Activated T-cell treated with anti-CD3 and anti-CD28 coated beads, Interleukin-2, amount 50 U/mL, for 72 hours (primary cell): ENCODE data around the gene ZNF207. TPM values are rescaled to one million over a fixed set of nuclear protein-coding genes. Genes with fewer than 3 reads are reported as not detected.
"Not testable (repeated sequence)": the region's sequence is repeated elsewhere in the genome, so short reads cannot be mapped to it uniquely, and the experiment has no call there.

Experiments
- ATAC-seq, 2 donors: fragments of 150-1000 bp; cut with Tn5 transposase; replicated peaks in 1 of 2; 2 replicates each; pipeline ENCODE4 v1.10.0; 2021; ENCODE audit warnings: moderate library complexity in 2 of 2, mild to moderate bottlenecking in 1 of 2
- DNase-seq, 2 donors: peaks; one replicate each; pipeline ENCODE4 v3.0.0; 2021 to 2022; ENCODE audit warnings: mixed read lengths in 1 of 2
- H3K27ac Mint-ChIP-seq: one replicate; pipeline ENCODE4 v1.8.0; 2022; ENCODE audit warnings: mild to moderate bottlenecking, moderate library complexity, mixed read lengths
- H3K27me3 Mint-ChIP-seq: one replicate; pipeline ENCODE4 v1.8.0; 2022; ENCODE audit warnings: low read depth, mixed read lengths
- H3K36me3 Mint-ChIP-seq, 2 donors: one replicate each; pipeline ENCODE4 v1.8.0; 2022; ENCODE audit warnings: mixed read lengths in 2 of 2, mild to moderate bottlenecking in 1 of 2; ENCODE audit not compliant: insufficient read depth in 2 of 2
- H3K4me1 Mint-ChIP-seq: one replicate; pipeline ENCODE4 v1.8.0; 2022; ENCODE audit warnings: low read depth, mixed read lengths
- H3K4me3 Mint-ChIP-seq, 2 donors: one replicate each; pipeline ENCODE4 v1.8.0; 2022; ENCODE audit warnings: mild to moderate bottlenecking in 2 of 2, mixed read lengths in 2 of 2, moderate library complexity in 2 of 2
- H3K9me3 Mint-ChIP-seq, 2 donors: one replicate each; pipeline ENCODE4 v1.8.0; 2022; ENCODE audit warnings: mixed read lengths in 2 of 2
- total RNA-seq, 2 donors: library from RNA; stranded (reverse); gene quantifications; one replicate each; pipeline ENCODE4 v1.2.3, GENCODE V29; 2022

The ZNF207 gene
- total RNA-seq, 2 donors from 2014 or later: 181 to 188 TPM

GRCh38 chr17:32382526-32383223 is 32.7 kb downstream of the ZNF207 start:
- no peak for ATAC-seq
- no peak for DNase-seq
- Mint-ChIP-seq H3K27ac (no peak overlapping the region), H3K36me3 (peaks cover 4 to 28% of the 10 kb centered on the region in 2 donors), H3K4me3 (no peak overlapping the region), H3K9me3 (no peaks in the 10 kb centered on the region), H3K4me1 (peaks cover 11% of the 10 kb centered on the region), H3K27me3 (no peaks in the 10 kb centered on the region)

GRCh38 chr17:32383926-32384434 is 34.0 kb downstream of the ZNF207 start:
- H3K4me1 Mint-ChIP-seq: peaks cover 11% of the 10 kb centered on the region
- H3K27ac Mint-ChIP-seq: no peak overlapping the region
- no peak for DNase-seq
- no peaks in the 10 kb centered on the region for H3K9me3 Mint-ChIP-seq
- H3K4me3 Mint-ChIP-seq: no peak overlapping the region
- peaks cover 4 to 21% of the 10 kb centered on the region in 2 donors for H3K36me3 Mint-ChIP-seq
- ATAC-seq: no peak
- no peaks in the 10 kb centered on the region for H3K27me3 Mint-ChIP-seq

DNA sequence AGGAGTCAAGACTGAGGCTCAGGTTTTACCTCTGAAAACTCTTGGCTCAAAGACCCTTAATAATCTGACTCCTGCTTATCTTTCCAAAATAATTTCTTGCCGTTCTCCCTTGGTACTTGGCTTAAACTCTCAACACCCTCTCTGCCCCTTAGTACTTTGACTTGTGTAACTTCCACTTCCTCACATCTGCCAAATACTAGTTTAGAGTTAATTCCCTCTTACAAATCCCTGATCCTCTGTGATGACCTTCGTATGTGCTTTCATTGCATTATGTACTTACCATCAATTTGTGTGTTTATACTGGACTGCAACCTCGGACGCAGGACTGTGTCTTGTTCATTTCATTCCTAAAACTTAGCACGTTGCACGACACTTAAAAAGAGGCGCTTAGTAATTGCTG is 35.2 kb downstream of the ZNF207 start:
- ATAC-seq (no peak), DNase-seq (no peak)
- peaks cover 4 to 18% of the 10 kb centered on the region in 2 donors for H3K36me3 Mint-ChIP-seq
- no peak overlapping the region for H3K27ac Mint-ChIP-seq
- peaks cover 11% of the 10 kb centered on the region for H3K4me1 Mint-ChIP-seq
- no peaks in the 10 kb centered on the region for H3K9me3 Mint-ChIP-seq
- H3K27me3 Mint-ChIP-seq: no peaks in the 10 kb centered on the region
- H3K4me3 Mint-ChIP-seq: no peak overlapping the region

GRCh38 chr17:32385971-32386370 is 36.0 kb downstream of the ZNF207 start:
- peak overlapping the region; percentile 32 for H3K27ac Mint-ChIP-seq
- peaks cover 11% of the 10 kb centered on the region for H3K4me1 Mint-ChIP-seq
- H3K27me3 Mint-ChIP-seq: no peaks in the 10 kb centered on the region
- ATAC-seq (no peak), DNase-seq (no peak)
- H3K4me3 Mint-ChIP-seq: no peak overlapping the region
- H3K9me3 Mint-ChIP-seq: no peaks in the 10 kb centered on the region
- peaks cover 4 to 10% of the 10 kb centered on the region in 2 donors for H3K36me3 Mint-ChIP-seq

DNA sequence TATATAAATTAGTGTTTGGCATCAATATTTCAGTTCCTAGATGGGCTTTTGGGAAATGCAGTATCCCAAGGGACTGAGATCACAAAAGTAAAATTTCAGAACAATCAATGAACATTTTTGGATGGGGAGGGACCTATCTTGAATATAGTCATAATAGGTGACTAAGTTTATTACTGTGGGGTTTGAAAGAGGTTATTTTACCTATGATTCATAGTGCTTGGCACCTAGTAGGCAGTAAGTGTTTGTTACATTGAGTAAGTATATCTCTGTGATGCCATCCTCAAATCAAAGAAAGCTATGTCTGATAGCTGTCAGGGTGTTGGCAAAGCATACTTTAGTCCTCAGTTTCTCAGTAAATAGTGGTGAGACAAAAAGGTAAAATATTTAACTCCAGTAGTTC is 36.9 kb downstream of the ZNF207 start:
- no peak overlapping the region for H3K4me3 Mint-ChIP-seq
- ATAC-seq: peak; percentile 61 to 66
- H3K4me1 Mint-ChIP-seq: peaks cover 11% of the 10 kb centered on the region
- peaks cover 4 to 9% of the 10 kb centered on the region in 2 donors for H3K36me3 Mint-ChIP-seq
- DNase-seq: no peak
- no peaks in the 10 kb centered on the region for H3K9me3 Mint-ChIP-seq
- peak overlapping the region; percentile 10 for H3K27ac Mint-ChIP-seq
- no peaks in the 10 kb centered on the region for H3K27me3 Mint-ChIP-seq

DNA sequence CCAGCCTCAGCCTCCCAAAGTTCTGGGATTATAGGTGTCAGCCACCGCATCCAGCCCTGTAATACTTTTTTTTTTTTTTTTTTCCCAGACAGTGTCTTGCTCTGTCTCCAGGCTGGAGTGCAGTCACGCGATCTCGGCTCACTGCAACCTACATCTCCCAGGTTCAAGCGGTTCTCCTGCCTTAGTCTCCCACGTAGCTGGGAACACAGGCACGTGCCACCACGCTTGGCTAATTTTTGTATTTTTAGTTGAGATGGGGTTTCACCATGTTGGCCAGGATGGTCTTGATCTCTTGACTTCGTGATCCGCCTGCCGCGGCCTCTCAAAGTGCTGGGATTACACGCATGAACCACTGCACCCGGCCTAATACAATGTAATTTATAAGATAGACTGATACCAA is 38.2 kb downstream of the ZNF207 start:
- H3K9me3 Mint-ChIP-seq: not testable (repeated sequence)

GRCh38 chr17:32388613-32389459 is 38.9 kb downstream of the ZNF207 start:
- Mint-ChIP-seq H3K36me3 (peaks cover 4% of the 10 kb centered on the region in 2 donors), H3K27me3 (no peaks in the 10 kb centered on the region), H3K4me1 (peaks cover 6% of the 10 kb centered on the region), H3K27ac (peak overlapping the region; percentile 24), H3K4me3 (no peak overlapping the region), H3K9me3 (no peaks in the 10 kb centered on the region)
- ATAC-seq (no peak), DNase-seq (no peak)

More for the DNA sequence above, 38.2 kb downstream of the ZNF207 start:
- not testable (repeated sequence) for ATAC-seq, DNase-seq, H3K4me3 Mint-ChIP-seq, H3K4me1 Mint-ChIP-seq, H3K27me3 Mint-ChIP-seq, H3K36me3 Mint-ChIP-seq, H3K27ac Mint-ChIP-seq

DNA sequence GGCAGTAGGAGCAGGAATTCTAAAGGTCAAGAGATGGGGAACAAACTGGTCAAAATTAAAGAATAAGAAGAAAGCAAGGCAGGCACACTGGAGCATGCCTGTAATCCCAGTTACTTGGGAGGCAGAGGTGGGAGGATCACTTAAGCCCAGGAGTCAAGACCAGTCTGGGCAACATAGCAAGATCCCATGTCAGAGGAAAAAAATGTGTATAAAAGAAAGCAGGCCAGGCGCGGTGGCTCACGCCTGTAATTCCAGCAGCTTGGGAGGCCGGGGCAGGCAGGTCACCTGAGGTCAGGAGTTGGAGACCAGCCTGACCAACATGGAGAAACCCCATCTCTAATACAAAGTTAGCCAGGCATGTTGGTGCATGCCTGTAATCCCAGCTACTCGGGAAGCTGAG is 43.9 kb downstream of the ZNF207 start:
- H3K9me3 Mint-ChIP-seq: no peaks in the 10 kb centered on the region
- H3K4me1 Mint-ChIP-seq: no peaks in the 10 kb centered on the region
- DNase-seq: no peak
- no peak for ATAC-seq
- no peaks in the 10 kb centered on the region for H3K27me3 Mint-ChIP-seq
- no peak overlapping the region for H3K27ac Mint-ChIP-seq
- H3K4me3 Mint-ChIP-seq: no peak overlapping the region
- peaks cover 2 to 4% of the 10 kb centered on the region in 2 donors for H3K36me3 Mint-ChIP-seq

- ATAC-seq: no peak
- Mint-ChIP-seq H3K4me1 (no peaks in the 10 kb centered on the region), H3K27me3 (no peaks in the 10 kb centered on the region), H3K36me3 (peaks cover 2 to 4% of the 10 kb centered on the region in 2 donors), H3K4me3 (no peak overlapping the region), H3K9me3 (no peaks in the 10 kb centered on the region), H3K27ac (no peak overlapping the region)
- DNase-seq: no peak
These were observed 46.4 kb downstream of the ZNF207 start for GRCh38 chr17:32396343-32396742.

- H3K4me1 Mint-ChIP-seq: peaks cover 5% of the 10 kb centered on the region
- no peaks in the 10 kb centered on the region for H3K27me3 Mint-ChIP-seq
- H3K27ac Mint-ChIP-seq: peak overlapping the region; percentile 92
- H3K4me3 Mint-ChIP-seq: no peak overlapping the region
- H3K9me3 Mint-ChIP-seq: no peaks in the 10 kb centered on the region
- DNase-seq (no peak), ATAC-seq (no peak)
- peaks cover 0 to 2% of the 10 kb centered on the region in 2 donors for H3K36me3 Mint-ChIP-seq
These were observed 49.0 kb downstream of the ZNF207 start for GRCh38 chr17:32398946-32399345.

DNA sequence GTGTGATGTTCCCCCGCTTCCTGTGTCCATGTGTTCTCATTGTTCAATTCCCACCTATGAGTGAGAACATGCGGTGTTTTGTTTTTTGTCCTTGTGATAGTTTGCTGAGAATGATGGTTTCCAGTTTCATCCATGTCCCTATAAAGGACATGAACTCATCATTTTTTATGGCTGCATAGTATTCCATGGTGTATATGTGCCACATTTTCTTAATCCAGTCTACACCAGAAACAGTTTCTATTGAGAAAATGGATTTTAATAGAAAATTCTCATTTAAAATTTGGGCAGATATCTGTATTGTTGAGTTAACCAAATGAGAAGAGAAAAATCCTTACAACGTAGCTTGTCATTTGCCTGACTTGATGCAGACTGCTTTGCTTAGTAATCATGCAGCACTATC is 60.1 kb downstream of the ZNF207 start:
- H3K36me3 Mint-ChIP-seq, H3K4me3 Mint-ChIP-seq, DNase-seq, H3K4me1 Mint-ChIP-seq, ATAC-seq, H3K27me3 Mint-ChIP-seq, H3K27ac Mint-ChIP-seq, H3K9me3 Mint-ChIP-seq: not testable (repeated sequence)

GRCh38 chr17:32426894-32427293 is 76.9 kb downstream of the ZNF207 start:
- Mint-ChIP-seq H3K4me3 (no peak overlapping the region), H3K4me1 (no peaks in the 10 kb centered on the region), H3K9me3 (peaks cover 7 to 11% of the 10 kb centered on the region in 2 donors), H3K27ac (no peak overlapping the region), H3K36me3 (peaks cover 9% of the 10 kb centered on the region in 2 donors), H3K27me3 (no peaks in the 10 kb centered on the region)
- ATAC-seq (no peak), DNase-seq (no peak)

DNA sequence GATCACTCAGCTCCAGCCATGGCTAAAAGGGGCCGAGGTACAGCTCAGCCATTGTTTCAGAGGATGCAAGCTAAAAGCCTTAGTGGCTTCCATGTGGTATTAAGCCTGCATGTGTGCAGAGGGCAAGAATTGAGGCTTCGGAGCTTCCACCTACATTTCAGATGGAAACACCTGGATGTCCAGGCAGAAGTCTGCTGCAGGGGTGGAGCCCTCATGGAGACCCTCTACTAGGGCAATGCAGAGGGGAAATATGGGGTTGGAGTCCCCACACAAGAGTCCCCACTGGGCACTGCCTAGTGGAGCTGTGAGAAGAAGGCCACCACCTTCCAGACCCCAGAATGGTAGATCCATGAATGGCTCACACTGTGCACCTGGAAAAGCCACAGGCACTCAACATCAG is 79.6 kb downstream of the ZNF207 start:
- ATAC-seq: no peak
- no peak for DNase-seq
- Mint-ChIP-seq H3K9me3 (peaks cover 7 to 11% of the 10 kb centered on the region in 2 donors), H3K27ac (no peak overlapping the region), H3K27me3 (no peaks in the 10 kb centered on the region), H3K36me3 (peaks cover 9% of the 10 kb centered on the region in 2 donors), H3K4me3 (no peak overlapping the region), H3K4me1 (no peaks in the 10 kb centered on the region)
